Keratinocyte (primary cell): Measurements from ENCODE around the gene CDC6.

Experiments used
- EZH2 ChIP-seq: IDR thresholded peaks from one replicate; pipeline ENCODE4 v1.6.1; 2012; ENCODE audit warnings: inconsistent platforms, mild to moderate bottlenecking, low read length, moderate library complexity
- TF ChIP-seq, protein P1 (sequence below), 3 experiments: IDR thresholded peaks in 1 of 3; conservative IDR thresholded peaks in 1 of 3; optimal IDR thresholded peaks in 1 of 3; 2 replicates in 2 of 3; 3 replicates in 1 of 3; pipeline versions ENCODE3 to v1.5.1; 2011; ENCODE audit warnings: low read length in 3 of 3, mild to moderate bottlenecking in 3 of 3, moderate library complexity in 2 of 3, control low read depth in 1 of 3, inconsistent platforms in 1 of 3; ENCODE audit not compliant: insufficient read depth in 2 of 3; ENCODE audit errors: extremely low read depth in 1 of 3

DNA sequence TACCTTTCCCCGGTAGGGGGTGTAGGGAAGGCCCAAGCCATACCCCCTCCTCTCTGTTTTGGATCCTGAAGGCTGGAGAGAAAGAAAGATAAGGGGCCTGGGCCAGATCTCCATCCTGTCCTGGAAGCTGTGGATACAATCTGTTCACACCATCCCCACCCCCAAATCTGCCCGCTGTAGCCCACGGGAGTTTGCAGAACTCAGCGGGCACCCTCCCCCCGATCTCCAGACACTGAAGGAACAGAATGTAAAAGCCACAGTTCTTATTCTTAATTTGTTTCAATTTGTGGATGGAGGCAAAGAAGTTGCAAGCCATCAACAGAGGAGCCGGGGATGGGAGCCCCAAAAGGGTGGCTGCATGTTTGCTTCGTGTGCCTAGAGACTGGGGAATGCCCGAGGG, 49.7 kb downstream of the CDC6 start:
- TF ChIP-seq, protein P1, sequence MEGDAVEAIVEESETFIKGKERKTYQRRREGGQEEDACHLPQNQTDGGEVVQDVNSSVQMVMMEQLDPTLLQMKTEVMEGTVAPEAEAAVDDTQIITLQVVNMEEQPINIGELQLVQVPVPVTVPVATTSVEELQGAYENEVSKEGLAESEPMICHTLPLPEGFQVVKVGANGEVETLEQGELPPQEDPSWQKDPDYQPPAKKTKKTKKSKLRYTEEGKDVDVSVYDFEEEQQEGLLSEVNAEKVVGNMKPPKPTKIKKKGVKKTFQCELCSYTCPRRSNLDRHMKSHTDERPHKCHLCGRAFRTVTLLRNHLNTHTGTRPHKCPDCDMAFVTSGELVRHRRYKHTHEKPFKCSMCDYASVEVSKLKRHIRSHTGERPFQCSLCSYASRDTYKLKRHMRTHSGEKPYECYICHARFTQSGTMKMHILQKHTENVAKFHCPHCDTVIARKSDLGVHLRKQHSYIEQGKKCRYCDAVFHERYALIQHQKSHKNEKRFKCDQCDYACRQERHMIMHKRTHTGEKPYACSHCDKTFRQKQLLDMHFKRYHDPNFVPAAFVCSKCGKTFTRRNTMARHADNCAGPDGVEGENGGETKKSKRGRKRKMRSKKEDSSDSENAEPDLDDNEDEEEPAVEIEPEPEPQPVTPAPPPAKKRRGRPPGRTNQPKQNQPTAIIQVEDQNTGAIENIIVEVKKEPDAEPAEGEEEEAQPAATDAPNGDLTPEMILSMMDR (optimal IDR thresholded peaks at IDR 0.05 in 1 of 3, IDR thresholded peaks at IDR 0.05 in 1 of 3, conservative IDR thresholded peaks at IDR 0.05 in 1 of 3; ENCODE audit: extremely low read depth in 1 of 3, insufficient read depth in 2 of 3, low read length in 3 of 3) = no peak
- TF ChIP-seq EZH2 = no peak
